SK-N-SH (cell line): ENCODE measurements around the gene ALDH3A2. TPM values are rescaled to one million over a fixed set of nuclear protein-coding genes. Genes with fewer than 3 reads are reported as not detected.

ENCODE experiments used
- CTCF ChIA-PET: fragments of 300-600, 350-600 bp; formaldehyde crosslinking; extraction: SDS; loops from one replicate; lab custom pipeline; 2021; lab: Yijun Ruan, JAX
- POLR2A ChIA-PET: fragments of 350-600 bp; sonication (Branson Sonifier 250); formaldehyde crosslinking; extraction: SDS; loops from one replicate; lab custom pipeline; 2020; ENCODE audit warnings: antibody characterized with exemption, inconsistent platforms; lab: Yijun Ruan, JAX
- DNase-seq: peaks from one replicate; pipeline ENCODE4 v3.0.0; 2012
- H2AFZ ChIP-seq: fragments of 200-600 bp; sonication (generic); 2 replicates; pipeline ENCODE4 v1.8.1; 2016; ENCODE audit warnings: antibody characterized with exemption, mild to moderate bottlenecking, low read depth
- H3F3A ChIP-seq: fragments of 200-600 bp; sonication (generic); replicated peaks from 2 replicates; pipeline ENCODE3; 2016; ENCODE audit warnings: antibody characterized with exemption, mild to moderate bottlenecking; ENCODE audit not compliant: insufficient read depth
- H3K27ac ChIP-seq, 2 experiments: fragments of 200-500 bp in 1 of 2; fragments of 200-600 bp in 1 of 2; sonication (Bioruptor generic) in 1 of 2; sonication (generic), shearing (Covaris generic) in 1 of 2; 2 replicates each; pipeline versions ENCODE4 v1.5.1 to v1.6.1; 2014 to 2016; ENCODE audit warnings: low read depth in 2 of 2, inconsistent platforms in 1 of 2, low read length in 1 of 2, mild to moderate bottlenecking in 1 of 2, mixed read lengths in 1 of 2
- H3K27me3 ChIP-seq: fragments of 200-600 bp; sonication (generic), shearing (Covaris generic); 2 replicates; pipeline ENCODE4 v1.6.1; 2016; ENCODE audit warnings: mixed run types; ENCODE audit not compliant: insufficient read depth
- H3K36me3 ChIP-seq, 2 experiments: fragments of 200-500 bp in 1 of 2; fragments of 200-600 bp in 1 of 2; sonication (Bioruptor generic) in 1 of 2; sonication (generic) in 1 of 2; replicated peaks in 1 of 2; 2 replicates each; pipeline versions ENCODE3 to v1.5.1; 2014 to 2016; ENCODE audit warnings: low read length in 1 of 2, mild to moderate bottlenecking in 1 of 2; ENCODE audit not compliant: insufficient read depth in 2 of 2, control insufficient read depth in 1 of 2
- H3K4me1 ChIP-seq, 2 experiments: fragments of 200-500 bp in 1 of 2; fragments of 200-600 bp in 1 of 2; sonication (Bioruptor generic) in 1 of 2; sonication (generic), shearing (Covaris generic) in 1 of 2; 2 replicates each; pipeline versions ENCODE4 v1.5.1 to v1.6.1; 2014 to 2016; ENCODE audit warnings: low read depth in 1 of 2, low read length in 1 of 2, mixed run types in 1 of 2; ENCODE audit not compliant: insufficient read depth in 2 of 2, control insufficient read depth in 1 of 2
- H3K4me2 ChIP-seq: fragments of 200-600 bp; sonication (generic), shearing (Covaris generic); 2 replicates; pipeline ENCODE4 v1.6.1; 2017; ENCODE audit warnings: mixed run types
- H3K4me3 ChIP-seq, 2 experiments: fragments of 200-500 bp in 1 of 2; fragments of 200-600 bp in 1 of 2; sonication (Bioruptor generic) in 1 of 2; sonication (generic), shearing (Covaris generic) in 1 of 2; 2 replicates each; pipeline versions ENCODE4 v1.5.1 to v1.8.1; 2014 to 2016; ENCODE audit warnings: low read depth in 2 of 2, inconsistent platforms in 1 of 2, low read length in 1 of 2, mild to moderate bottlenecking in 1 of 2, mixed read lengths in 1 of 2, moderate library complexity in 1 of 2
- H3K79me2 ChIP-seq: fragments of 200-600 bp; sonication (generic); 2 replicates; pipeline ENCODE4 v1.8.1; 2017; ENCODE audit warnings: mild to moderate bottlenecking; ENCODE audit not compliant: insufficient read depth
- H3K9ac ChIP-seq: fragments of 200-600 bp; sonication (generic); 2 replicates; pipeline ENCODE4 v1.6.1; 2017; ENCODE audit warnings: mixed run types
- H3K9me2 ChIP-seq: fragments of 200-600 bp; sonication (generic); 2 replicates; pipeline ENCODE4 v1.6.1; 2017; ENCODE audit warnings: mixed run types
- H3K9me3 ChIP-seq: fragments of 200-600 bp; sonication (generic); 2 replicates; pipeline ENCODE4 v1.6.1; 2017; ENCODE audit warnings: mixed run types, mild to moderate bottlenecking, moderate library complexity
- H4K20me1 ChIP-seq: fragments of 200-600 bp; sonication (generic); 2 replicates; pipeline ENCODE4 v1.6.1; 2017; ENCODE audit warnings: mild to moderate bottlenecking, mixed run types; ENCODE audit not compliant: insufficient read depth
- EZH2phosphoT487 ChIP-seq: fragments of 200-600 bp; sonication (generic); IDR thresholded peaks from 2 replicates; pipeline ENCODE4 v1.6.1; 2017; ENCODE audit warnings: low read depth, mixed run types, mild to moderate bottlenecking, antibody characterized with exemption, moderate library complexity, borderline replicate concordance
- FOXJ3 ChIP-seq: sonication (generic); formaldehyde crosslinking; IDR thresholded peaks from 2 replicates; pipeline ENCODE4 v1.5.1; 2020; ENCODE audit warnings: mild to moderate bottlenecking, missing genetic modification reagents
- IRF3 ChIP-seq: fragments of 150-350 bp; IDR thresholded peaks from 2 replicates; pipeline ENCODE4 v1.6.1; 2016; ENCODE audit warnings: mild to moderate bottlenecking, low read depth, low read length
- JUND ChIP-seq: IDR thresholded peaks from 2 replicates; pipeline ENCODE4 v1.4.0; 2012
- MEF2A ChIP-seq: IDR thresholded peaks from 2 replicates; pipeline ENCODE4 v1.4.0; 2012; ENCODE audit warnings: low read depth, borderline replicate concordance
- PBX3 ChIP-seq: IDR thresholded peaks from 2 replicates; pipeline ENCODE4; 2012
- RCOR1 ChIP-seq: fragments of 150-350 bp; IDR thresholded peaks from 2 replicates; pipeline ENCODE4 v1.6.1; 2017; ENCODE audit warnings: antibody characterized with exemption, low read length
- SMC3 ChIP-seq: IDR thresholded peaks from 2 replicates; pipeline ENCODE4 v1.6.1; 2012; ENCODE audit warnings: low read depth, low read length, improper control_type of control experiment
- TAF1 ChIP-seq: IDR thresholded peaks from 2 replicates; pipeline ENCODE4 v1.6.1; 2012; ENCODE audit warnings: low read depth, mild to moderate bottlenecking, low read length, moderate library complexity, borderline replicate concordance
- TEAD4 ChIP-seq: IDR thresholded peaks from 2 replicates; pipeline ENCODE4 v1.4.0; 2012; ENCODE audit warnings: mild to moderate bottlenecking, borderline replicate concordance; ENCODE audit not compliant: insufficient read depth
- USF2 ChIP-seq: fragments of 150-350 bp; IDR thresholded peaks from 2 replicates; pipeline ENCODE4 v1.6.1; 2017; ENCODE audit warnings: antibody characterized with exemption, low read length, low read depth, borderline replicate concordance
- ZBTB33 ChIP-seq: IDR thresholded peaks from 2 replicates; pipeline ENCODE4 v1.4.0; 2012; ENCODE audit warnings: low read depth, borderline replicate concordance
- WGBS: methylation state at CpG from one replicate; pipeline ENCODE4 v1.1.6; 2017; ENCODE audit warnings: low lambda C conversion rate; 5-methylcytosine and 5-hydroxymethylcytosine counted together
- polyA plus RNA-seq, 3 experiments: library from polyadenylated mRNA; depleted of rRNA; stranded (reverse); fragments of >200 nt; gene quantifications; 2 replicates each; pipeline ENCODE4 v1.2.3, GENCODE V29; 2012

ALDH3A2 gene
- polyA plus RNA-seq, 1 of the 3 experiments (the other 2 are of a cell fraction) = 16.6 TPM

GRCh38 chr17:19703106-19703827, 54.7 kb downstream of the ALDH3A2 start:
- Histone ChIP-seq H3K36me3 (no peaks in the 10 kb centered on the region), H3K9me3 (no peaks in the 10 kb centered on the region), H3K4me2 (no peak overlapping the region), H3K9me2 (no peaks in the 10 kb centered on the region), H3K27me3 (no peaks in the 10 kb centered on the region), H3F3A (no peaks in the 10 kb centered on the region), H3K27ac (peak overlapping the region in 1 of 2 experiments; percentile 12; a peak in 1 of 4 replicates), H3K9ac (no peak overlapping the region), H3K4me1 (peaks cover 8 to 16% of the 10 kb centered on the region in 2 experiments; a peak in 1 of 4 replicates), H3K4me3 (no peak overlapping the region), H2AFZ (no peak overlapping the region), H3K79me2 (no peaks in the 10 kb centered on the region), H4K20me1 (no peaks in the 10 kb centered on the region)
- 83% methylated on average over 10 of the region's 10 CpGs for WGBS
- TF ChIP-seq JUND = no peak
- no peak for TF ChIP-seq USF2
- no peak for TF ChIP-seq ZBTB33
- no peak for TF ChIP-seq TEAD4
- no peak for TF ChIP-seq PBX3
- no peak for TF ChIP-seq RCOR1
- TF ChIP-seq EZH2phosphoT487 = no peak
- TF ChIP-seq FOXJ3 (CRISPR knock-in tag) = no peak
- no peak for TF ChIP-seq SMC3
- TF ChIP-seq MEF2A = no peak
- TF ChIP-seq TAF1 = no peak
- no peak for TF ChIP-seq IRF3
- ChIA-PET POLR2A (interaction anchor here (1.5 kb wide), 1 partner anchor 24 kb away, joined by 3 read pairs; no protein-coding TSS in a partner anchor), CTCF (interaction anchor here (2.1 kb wide), 1 partner anchor 59 kb away, joined by 10 read pairs; no protein-coding TSS in a partner anchor)
- DNase-seq = no peak
